Pancreas (tissue), 10 donors: Measurements from ENCODE around the gene CASQ2. TPM values are rescaled to one million over a fixed set of nuclear protein-coding genes. Genes with fewer than 3 reads are reported as not detected.
"Not testable (repeated sequence)": the region's sequence is repeated elsewhere in the genome, so short reads cannot be mapped to it uniquely, and the experiment has no call there.

ENCODE experiments used
- ATAC-seq, 4 donors: fragments of 200-7000 bp; cut with Tn5 transposase; one replicate each; pipeline versions ENCODE4 v1.8.0 to v1.9.1; 2020; ENCODE audit warnings: mild to moderate bottlenecking in 4 of 4, moderate library complexity in 4 of 4
- DNase-seq, 6 donors: peaks; one replicate each; pipeline ENCODE4 v3.0.0-alpha.2; 2020
- FAIRE-seq: peaks from 2 replicates; lab custom pipeline; 2012; peaks lifted over from hg19 to GRCh38; lab: Jason Lieb, UNC
- H3K27ac ChIP-seq, 4 donors: fragments of 200-600 bp; sonication (generic); 1 replicate in 3 of 4; 2 replicates in 1 of 4; pipeline versions ENCODE4 v1.5.0 to v1.8.0; 2020
- H3K27me3 ChIP-seq, 4 donors: fragments of 200-600 bp; one replicate each; pipeline ENCODE4 v1.8.0; 2021
- H3K36me3 ChIP-seq, 3 donors: fragments of 200-600 bp; sonication (generic) in 1 of 3; one replicate each; pipeline versions ENCODE4 v1.5.0 to v1.8.0; 2020 to 2021
- H3K4me1 ChIP-seq, 3 donors: fragments of 200-600 bp; one replicate each; pipeline ENCODE4 v1.8.0; 2021
- H3K4me3 ChIP-seq, 4 donors: fragments of 200-600 bp; sonication (generic) in 2 of 4; one replicate each; pipeline versions ENCODE4 v1.5.0 to v1.8.0; 2020 to 2021
- H3K9me3 ChIP-seq, 4 donors: fragments of 200-600 bp; one replicate each; pipeline ENCODE4 v1.8.0; 2021
- CTCF ChIP-seq, 4 donors: fragments of 200-600 bp; sonication (generic) in 3 of 4; IDR thresholded peaks; one replicate each; pipeline versions ENCODE4 v1.5.0 to v1.8.0; 2021; ENCODE audit warnings: antibody characterized with exemption in 4 of 4
- WGBS, 2 donors: extraction: QIAGEN DNeasy Blood & Tissue Kit; methylation state at CpG; one replicate each; pipeline ENCODE4 v1.1.7; 2013; 5-methylcytosine and 5-hydroxymethylcytosine counted together
- intact Hi-C, 3 donors: fragments of 100-400 bp; cut with DNase I; formaldehyde crosslinking; loops; one replicate each; pipeline versions ENCODE4 v1.11.1 to v1.14.2; 2022
- polyA plus RNA-seq, 2 donors: library from polyadenylated mRNA; stranded (reverse); fragments of 200-250 nt; gene quantifications; one replicate each; pipeline ENCODE4 v1.2.3, GENCODE V29; 2013
- total RNA-seq, 6 donors: library from RNA; stranded (reverse); fragmentation: NEBNext Ultra II Directional in 4 of 6; extraction: Animal tissue kit (Norgen Biotek cat#: 25700) in 4 of 6; gene quantifications; one replicate each; pipeline versions ENCODE4 v1.2.1 to v1.2.4, GENCODE V29; 2021 to 2023
- donor health status: healthy with polysubstance abuse.
- donor health status: DM: no; HTN: no; CAD: no; lungs with moderate emphysema.
- donor health status: DM: no; HTN: no; CAD: no.
- donor health status: control.
- donor health status: control.
- donor health status: Bipolar disorder and iron deficiency.
- donor health status: DM: yes; HTN: yes; CAD: no.
- donor health status: DM: no; HTN: no; CAD: no.
- donor health status: DM: no; HTN: no; CAD: no.
- donor health status: DM: yes; HTN: yes; CAD: no.

Gene CASQ2
- total and polyA plus RNA-seq, 8 donors: 0.09 to 1.2 (median 0.34) TPM; not detected in 1

DNA sequence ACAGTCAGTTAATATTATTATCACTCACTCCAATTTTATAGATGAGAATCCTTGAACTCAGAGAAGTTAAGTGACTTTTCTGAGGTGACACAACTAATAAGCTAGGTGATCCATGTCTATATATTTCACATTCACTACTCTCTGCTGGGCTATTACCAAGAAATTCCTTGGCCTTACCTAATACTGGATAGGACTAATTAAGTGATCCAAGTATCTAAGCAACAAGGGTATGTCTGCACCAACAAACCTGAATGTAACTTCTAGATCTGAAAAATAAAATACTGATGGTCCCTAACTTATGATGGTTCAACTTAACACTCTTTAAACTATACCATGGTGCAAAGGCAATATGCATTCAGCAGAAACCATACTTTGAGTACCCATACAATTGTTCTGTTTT is 14.8 kb upstream of the CASQ2 start:
- Histone ChIP-seq H3K4me3 (no peak overlapping the region), H3K27me3 (no peaks in the 10 kb centered on the region), H3K4me1 (no peaks in the 10 kb centered on the region), H3K9me3 (no peaks in the 10 kb centered on the region), H3K36me3 (no peaks in the 10 kb centered on the region), H3K27ac (no peak overlapping the region)
- intact Hi-C loops: no loop called here
- no peak for ATAC-seq
- no peak for FAIRE-seq
- DNase-seq: no peak
- no peak for TF ChIP-seq CTCF (IDR thresholded peaks at IDR 0.05)

- no peak for TF ChIP-seq CTCF (IDR thresholded peaks at IDR 0.05)
- Histone ChIP-seq H3K9me3 (no peaks in the 10 kb centered on the region), H3K36me3 (no peaks in the 10 kb centered on the region), H3K27ac (no peak overlapping the region), H3K27me3 (no peaks in the 10 kb centered on the region), H3K4me3 (no peak overlapping the region), H3K4me1 (no peaks in the 10 kb centered on the region)
- 62 to 83% methylated on average over 1 of the region's 1 CpG for WGBS, 2 donors
- DNase-seq (no peak), ATAC-seq (peak in 2 of 4 donors; percentile 16 to 32), FAIRE-seq (no peak)
- intact Hi-C loops: no loop called here
Measured at GRCh38 chr1:115782571-115783281, 14.2 kb upstream of the CASQ2 start.

- Histone ChIP-seq H3K4me3 (no peak overlapping the region), H3K27me3 (no peaks in the 10 kb centered on the region), H3K36me3 (no peaks in the 10 kb centered on the region), H3K27ac (no peak overlapping the region), H3K9me3 (no peaks in the 10 kb centered on the region), H3K4me1 (no peaks in the 10 kb centered on the region)
- DNase-seq (no peak), ATAC-seq (no peak), FAIRE-seq (no peak)
- intact Hi-C loops: no loop called here
- 75 to 91% methylated on average over 3 of the region's 3 CpGs for WGBS, 2 donors
- TF ChIP-seq CTCF (IDR thresholded peaks at IDR 0.05): no peak
Measured at GRCh38 chr1:115781851-115782250, 13.3 kb upstream of the CASQ2 start.

GRCh38 chr1:115781343-115781742 is 12.8 kb upstream of the CASQ2 start:
- H3K4me3 ChIP-seq: no peak overlapping the region
- ATAC-seq: no peak
- no peaks in the 10 kb centered on the region for H3K27me3 ChIP-seq
- no peak for DNase-seq
- no peak for TF ChIP-seq CTCF (IDR thresholded peaks at IDR 0.05)
- intact Hi-C loops: no loop called here
- no peak for FAIRE-seq
- H3K9me3 ChIP-seq: no peaks in the 10 kb centered on the region
- WGBS, 2 donors: 91 to 97% methylated on average over 1 of the region's 1 CpG
- H3K27ac ChIP-seq: no peak overlapping the region
- H3K4me1 ChIP-seq: no peaks in the 10 kb centered on the region
- H3K36me3 ChIP-seq: no peaks in the 10 kb centered on the region

DNA sequence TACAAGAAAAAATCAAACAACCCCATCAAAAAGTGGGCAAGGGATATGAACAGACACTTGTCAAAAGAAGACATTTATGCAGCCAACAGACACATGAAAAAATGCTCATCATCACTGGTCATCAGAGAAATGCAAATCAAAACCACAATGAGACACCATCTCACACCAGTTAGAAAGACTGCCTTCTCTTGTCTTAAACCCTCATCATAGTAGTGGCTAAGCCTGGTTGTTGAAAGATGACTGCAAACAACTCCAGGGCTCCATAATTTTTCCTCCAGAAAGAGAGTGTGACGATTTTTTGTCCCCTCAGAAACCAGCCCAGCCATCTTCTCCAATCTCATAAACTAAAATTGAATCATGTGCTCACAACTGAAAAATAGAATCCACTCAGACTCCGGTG is 12.1 kb upstream of the CASQ2 start:
- FAIRE-seq, H3K27ac ChIP-seq: not testable (repeated sequence)

GRCh38 chr1:115779075-115779474 is 10.6 kb upstream of the CASQ2 start:
- not testable (repeated sequence) for H3K27me3 ChIP-seq, FAIRE-seq, ATAC-seq, H3K9me3 ChIP-seq, H3K36me3 ChIP-seq, DNase-seq, H3K4me1 ChIP-seq, H3K4me3 ChIP-seq, H3K27ac ChIP-seq
- WGBS, 2 donors: 94 to 100% methylated on average over 1 of the region's 1 CpG
- intact Hi-C loops: loop anchor here in 1 of 3 donors (10.0 kb wide), 1 partner anchor 174 kb away; no protein-coding TSS in a partner anchor

More for the DNA sequence above, 12.1 kb upstream of the CASQ2 start:
- DNase-seq, H3K4me3 ChIP-seq, H3K27me3 ChIP-seq, H3K9me3 ChIP-seq, intact Hi-C loops, ATAC-seq, H3K36me3 ChIP-seq, H3K4me1 ChIP-seq: not testable (repeated sequence)
- 43 to 57% methylated on average over 2 of the region's 2 CpGs for WGBS, 2 donors
